Mucosa of stomach (tissue), 1 donor: ENCODE data around the gene DISP1.

Experiments used
- H3K27me3 ChIP-seq: one replicate; pipeline ENCODE4 v1.7.0; 2013; ENCODE audit warnings: mild to moderate bottlenecking, low read length; ENCODE audit not compliant: control insufficient read depth, insufficient read depth
- H3K36me3 ChIP-seq: one replicate; pipeline ENCODE4 v1.7.0; 2013; ENCODE audit warnings: low read length; ENCODE audit not compliant: control insufficient read depth, insufficient read depth
- H3K4me1 ChIP-seq: one replicate; pipeline ENCODE4 v1.7.0; 2013; ENCODE audit warnings: mild to moderate bottlenecking, low read length; ENCODE audit not compliant: control insufficient read depth, insufficient read depth
- H3K4me3 ChIP-seq: one replicate; pipeline ENCODE4 v1.7.0; 2013; ENCODE audit warnings: low read length
- H3K9ac ChIP-seq: one replicate; pipeline ENCODE4 v1.7.0; 2013; ENCODE audit warnings: mild to moderate bottlenecking, low read length, moderate library complexity
- H3K9me3 ChIP-seq: one replicate; pipeline ENCODE4 v1.7.0; 2013; ENCODE audit warnings: mild to moderate bottlenecking, low read length, moderate library complexity; ENCODE audit not compliant: control insufficient read depth
- donor health status: Pancreatic carcinoma.

The DISP1 gene

GRCh38 chr1:222785529-222785928 lies 29.3 kb upstream of the DISP1 start:
- no peaks in the 10 kb centered on the region for H3K4me1 ChIP-seq
- H3K27me3 ChIP-seq: no peaks in the 10 kb centered on the region
- no peak overlapping the region for H3K4me3 ChIP-seq
- H3K9ac ChIP-seq: no peak overlapping the region
- no peaks in the 10 kb centered on the region for H3K9me3 ChIP-seq
- no peaks in the 10 kb centered on the region for H3K36me3 ChIP-seq

- no peak overlapping the region for H3K4me3 ChIP-seq
- no peak overlapping the region for H3K9ac ChIP-seq
- H3K27me3 ChIP-seq: no peaks in the 10 kb centered on the region
- H3K9me3 ChIP-seq: no peaks in the 10 kb centered on the region
- H3K4me1 ChIP-seq: no peaks in the 10 kb centered on the region
- no peaks in the 10 kb centered on the region for H3K36me3 ChIP-seq
Measured at GRCh38 chr1:222786121-222786520, 28.7 kb upstream of the DISP1 start.

- Histone ChIP-seq H3K36me3 (no peaks in the 10 kb centered on the region), H3K9me3 (no peaks in the 10 kb centered on the region), H3K4me1 (no peaks in the 10 kb centered on the region), H3K27me3 (no peaks in the 10 kb centered on the region), H3K4me3 (no peak overlapping the region), H3K9ac (no peak overlapping the region)
Measured at GRCh38 chr1:222787729-222788128, 27.1 kb upstream of the DISP1 start.

- no peaks in the 10 kb centered on the region for H3K4me1 ChIP-seq
- no peak overlapping the region for H3K9ac ChIP-seq
- no peak overlapping the region for H3K4me3 ChIP-seq
- H3K36me3 ChIP-seq: no peaks in the 10 kb centered on the region
- H3K27me3 ChIP-seq: no peaks in the 10 kb centered on the region
- H3K9me3 ChIP-seq: no peaks in the 10 kb centered on the region
Measured at GRCh38 chr1:222788402-222789156, 26.3 kb upstream of the DISP1 start.

- H3K27me3 ChIP-seq: no peaks in the 10 kb centered on the region
- no peaks in the 10 kb centered on the region for H3K9me3 ChIP-seq
- no peaks in the 10 kb centered on the region for H3K36me3 ChIP-seq
- H3K4me3 ChIP-seq: no peak overlapping the region
- H3K4me1 ChIP-seq: peaks cover 4% of the 10 kb centered on the region
- H3K9ac ChIP-seq: no peak overlapping the region
Measured at GRCh38 chr1:222790115-222790514, 24.7 kb upstream of the DISP1 start.

- H3K9me3 ChIP-seq: no peaks in the 10 kb centered on the region
- H3K9ac ChIP-seq: no peak overlapping the region
- H3K27me3 ChIP-seq: no peaks in the 10 kb centered on the region
- H3K36me3 ChIP-seq: no peaks in the 10 kb centered on the region
- H3K4me1 ChIP-seq: peaks cover 6% of the 10 kb centered on the region
- no peak overlapping the region for H3K4me3 ChIP-seq
Measured at GRCh38 chr1:222790520-222790919, 24.3 kb upstream of the DISP1 start.

- Histone ChIP-seq H3K9ac (no peak overlapping the region), H3K4me1 (peaks cover 6% of the 10 kb centered on the region), H3K36me3 (no peaks in the 10 kb centered on the region), H3K4me3 (no peak overlapping the region), H3K27me3 (no peaks in the 10 kb centered on the region), H3K9me3 (no peaks in the 10 kb centered on the region)
Measured at GRCh38 chr1:222791006-222791710, 23.7 kb upstream of the DISP1 start.

GRCh38 chr1:222792744-222793143 lies 22.1 kb upstream of the DISP1 start:
- H3K36me3 ChIP-seq: no peaks in the 10 kb centered on the region
- H3K9ac ChIP-seq: no peak overlapping the region
- peaks cover 6% of the 10 kb centered on the region for H3K4me1 ChIP-seq
- no peak overlapping the region for H3K4me3 ChIP-seq
- no peaks in the 10 kb centered on the region for H3K9me3 ChIP-seq
- H3K27me3 ChIP-seq: no peaks in the 10 kb centered on the region

- Histone ChIP-seq H3K36me3 (no peaks in the 10 kb centered on the region), H3K9ac (no peak overlapping the region), H3K9me3 (no peaks in the 10 kb centered on the region), H3K4me1 (peaks cover 6% of the 10 kb centered on the region), H3K4me3 (no peak overlapping the region), H3K27me3 (no peaks in the 10 kb centered on the region)
Measured at GRCh38 chr1:222794656-222795474, 20.0 kb upstream of the DISP1 start.

GRCh38 chr1:222798116-222798515 lies 16.7 kb upstream of the DISP1 start:
- H3K4me3 ChIP-seq: no peak overlapping the region
- no peaks in the 10 kb centered on the region for H3K9me3 ChIP-seq
- H3K27me3 ChIP-seq: no peaks in the 10 kb centered on the region
- H3K9ac ChIP-seq: no peak overlapping the region
- H3K4me1 ChIP-seq: peaks cover 21% of the 10 kb centered on the region
- H3K36me3 ChIP-seq: no peaks in the 10 kb centered on the region

GRCh38 chr1:222798975-222799374 lies 15.9 kb upstream of the DISP1 start:
- H3K4me3 ChIP-seq: no peak overlapping the region
- H3K36me3 ChIP-seq: no peaks in the 10 kb centered on the region
- H3K9ac ChIP-seq: no peak overlapping the region
- no peaks in the 10 kb centered on the region for H3K9me3 ChIP-seq
- H3K27me3 ChIP-seq: no peaks in the 10 kb centered on the region
- peaks cover 21% of the 10 kb centered on the region for H3K4me1 ChIP-seq

- no peaks in the 10 kb centered on the region for H3K27me3 ChIP-seq
- H3K36me3 ChIP-seq: no peaks in the 10 kb centered on the region
- H3K9ac ChIP-seq: no peak overlapping the region
- peaks cover 20% of the 10 kb centered on the region for H3K4me1 ChIP-seq
- no peaks in the 10 kb centered on the region for H3K9me3 ChIP-seq
- no peak overlapping the region for H3K4me3 ChIP-seq
Measured at GRCh38 chr1:222801067-222801466, 13.8 kb upstream of the DISP1 start.
